HG03196 (cell line): ENCODE results near the gene PLG.
A peak's percentile ranks its signal among the peaks of the same experiment; 100 is the strongest.
"Not testable (repeated sequence)": the region's sequence is repeated elsewhere in the genome, so short reads cannot be mapped to it uniquely, and the experiment has no call there.

ENCODE experiments used
- ATAC-seq: cut with Tn5 transposase; IDR thresholded peaks from one replicate; pipeline ENCODE4 v1.9.1; 2021; ENCODE audit not compliant: unreplicated experiment

PLG gene

GRCh38 chr6:160697826-160698225 lies 4.2 kb upstream of the PLG start:
- no peak for ATAC-seq

GRCh38 chr6:160704688-160705087 lies 2.6 kb downstream of the PLG start:
- not testable (repeated sequence) for ATAC-seq

- ATAC-seq, result not testable (repeated sequence)
These were observed 6.9 kb downstream of the PLG start for GRCh38 chr6:160708993-160709392.

- ATAC-seq, result no peak
These were observed 12.8 kb downstream of the PLG start for GRCh38 chr6:160714731-160715316.

GRCh38 chr6:160730911-160731310 lies 28.9 kb downstream of the PLG start:
- no peak for ATAC-seq

- peak; percentile 74 for ATAC-seq
These were observed 31.1 kb downstream of the PLG start for GRCh38 chr6:160733050-160733646.

GRCh38 chr6:160734627-160735026 lies 32.6 kb downstream of the PLG start:
- no peak for ATAC-seq

- ATAC-seq, result peak; percentile 53
These were observed 33.5 kb downstream of the PLG start for GRCh38 chr6:160735523-160735922.

- no peak for ATAC-seq
These were observed 35.9 kb downstream of the PLG start for GRCh38 chr6:160737934-160738333.

GRCh38 chr6:160739955-160740354 lies 37.9 kb downstream of the PLG start:
- ATAC-seq, result no peak

- peak; percentile 99 for ATAC-seq
These were observed 39.0 kb downstream of the PLG start for GRCh38 chr6:160741012-160741411.

- ATAC-seq, result peak; percentile 44
These were observed 40.0 kb downstream of the PLG start for GRCh38 chr6:160742090-160742489.

- no peak for ATAC-seq
These were observed 48.2 kb downstream of the PLG start for GRCh38 chr6:160750276-160750689.

- not testable (repeated sequence) for ATAC-seq
These were observed 51.2 kb downstream of the PLG start for GRCh38 chr6:160753211-160753610.

GRCh38 chr6:160755165-160755564 lies 53.1 kb downstream of the PLG start:
- no peak for ATAC-seq

- ATAC-seq, result no peak
These were observed 54.0 kb downstream of the PLG start for GRCh38 chr6:160756021-160756420.

GRCh38 chr6:160756871-160757270 lies 54.8 kb downstream of the PLG start:
- ATAC-seq, result no peak

- no peak for ATAC-seq
These were observed 62.8 kb downstream of the PLG start for GRCh38 chr6:160764847-160765246.

- ATAC-seq, result no peak
These were observed 63.4 kb downstream of the PLG start for GRCh38 chr6:160765412-160765811.

GRCh38 chr6:160766657-160766988 lies 64.6 kb downstream of the PLG start:
- ATAC-seq, result no peak

- ATAC-seq, result peak; percentile 93
These were observed 65.1 kb downstream of the PLG start for GRCh38 chr6:160766989-160767646.

- no peak for ATAC-seq
These were observed 65.6 kb downstream of the PLG start for GRCh38 chr6:160767647-160768019.

- no peak for ATAC-seq
These were observed 66.1 kb downstream of the PLG start for GRCh38 chr6:160768101-160768500.
